Measurements from ENCODE around the gene PROM1.

- TF ChIP-seq CTCF (conservative IDR thresholded peaks at IDR 0.05; ENCODE audit: low read length) (no peak), EZH2phosphoT487 (IDR thresholded peaks at IDR 0.05; ENCODE audit: borderline replicate concordance) (no peak)
Observed at GRCh38 chr4:16102356-16102755, 18.5 kb upstream of the PROM1 start.
